HG03097 (cell line): Measurements from ENCODE around the gene FOXF1.
A peak's percentile ranks its signal among the peaks of the same experiment; 100 is the strongest.

Source experiments
- ATAC-seq: cut with Tn5 transposase; IDR thresholded peaks from one replicate; pipeline ENCODE4 v1.9.1; 2021; ENCODE audit not compliant: unreplicated experiment, low FRiP score

Gene FOXF1

GRCh38 chr16:86554599-86554916, 44.2 kb downstream of the FOXF1 start:
- ATAC-seq = peak; percentile 3

- ATAC-seq = peak; percentile 65
Measured at GRCh38 chr16:86554917-86555703, 44.8 kb downstream of the FOXF1 start, which contains the start of gene MTHFSD. MTHFSD (minus strand) TSS chr16:86555235; CDS start chr16:86555184, 51 bp downstream.

GRCh38 chr16:86555704-86556075, 45.4 kb downstream of the FOXF1 start:
- ATAC-seq = no peak

- no peak for ATAC-seq
Measured at GRCh38 chr16:86556576-86556975, 46.2 kb downstream of the FOXF1 start.

- ATAC-seq = no peak
Measured at GRCh38 chr16:86557587-86557986, 47.3 kb downstream of the FOXF1 start.

- ATAC-seq = no peak
Measured at GRCh38 chr16:86558355-86559193, 48.2 kb downstream of the FOXF1 start.

- no peak for ATAC-seq
Measured at GRCh38 chr16:86559802-86560305, 49.5 kb downstream of the FOXF1 start.

GRCh38 chr16:86562356-86562755, 52.0 kb downstream of the FOXF1 start:
- no peak for ATAC-seq

GRCh38 chr16:86563469-86564345, 53.4 kb downstream of the FOXF1 start:
- peak; percentile 61 for ATAC-seq
